Activated CD4-positive, alpha-beta T cell treated with anti-CD3 and anti-CD28 coated beads for 48 hours (primary cell): ENCODE measurements around the gene SPTB.

Experiments used
- DNase-seq: peaks from one replicate; pipeline ENCODE4 v3.0.0-alpha.2; 2020

Gene SPTB

DNA sequence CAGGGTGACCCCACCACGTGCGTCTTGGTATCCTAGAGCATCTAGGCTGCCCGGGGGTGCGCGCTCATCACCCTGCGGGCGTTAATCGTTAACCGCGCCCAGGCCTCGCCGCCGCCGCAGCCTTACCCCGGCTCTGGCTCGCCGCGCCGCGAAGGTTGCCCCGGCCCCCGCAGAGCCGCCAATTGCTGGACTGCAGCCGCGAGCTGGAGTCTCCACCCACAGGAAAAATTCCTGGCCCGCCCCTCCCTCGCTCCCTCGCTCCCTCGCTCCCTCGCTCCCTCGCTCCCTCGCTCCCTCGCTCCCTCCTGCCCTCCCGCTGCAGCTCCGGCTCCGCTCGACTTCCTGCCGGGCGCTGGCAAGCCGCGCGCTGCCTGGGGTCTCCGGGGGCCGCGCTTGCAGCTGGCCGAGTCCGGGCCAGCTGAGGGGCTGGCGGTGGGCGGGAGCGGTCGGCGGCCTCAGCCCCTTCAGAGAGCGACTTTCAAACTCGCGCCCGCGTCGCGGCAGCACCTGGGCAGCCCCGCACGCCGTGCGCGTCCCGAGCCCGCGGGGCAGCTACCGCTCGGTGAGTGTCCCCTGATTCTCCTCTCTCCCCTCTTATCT, 175.5 kb downstream of the SPTB start, which contains the start of gene PLEKHG3:
PLEKHG3 (plus strand) TSS at position 282 of the 600 bp plus-strand sequence. CDS start 23,208 bp downstream, outside the sequence.
- peak; percentile 35 for DNase-seq

DNA sequence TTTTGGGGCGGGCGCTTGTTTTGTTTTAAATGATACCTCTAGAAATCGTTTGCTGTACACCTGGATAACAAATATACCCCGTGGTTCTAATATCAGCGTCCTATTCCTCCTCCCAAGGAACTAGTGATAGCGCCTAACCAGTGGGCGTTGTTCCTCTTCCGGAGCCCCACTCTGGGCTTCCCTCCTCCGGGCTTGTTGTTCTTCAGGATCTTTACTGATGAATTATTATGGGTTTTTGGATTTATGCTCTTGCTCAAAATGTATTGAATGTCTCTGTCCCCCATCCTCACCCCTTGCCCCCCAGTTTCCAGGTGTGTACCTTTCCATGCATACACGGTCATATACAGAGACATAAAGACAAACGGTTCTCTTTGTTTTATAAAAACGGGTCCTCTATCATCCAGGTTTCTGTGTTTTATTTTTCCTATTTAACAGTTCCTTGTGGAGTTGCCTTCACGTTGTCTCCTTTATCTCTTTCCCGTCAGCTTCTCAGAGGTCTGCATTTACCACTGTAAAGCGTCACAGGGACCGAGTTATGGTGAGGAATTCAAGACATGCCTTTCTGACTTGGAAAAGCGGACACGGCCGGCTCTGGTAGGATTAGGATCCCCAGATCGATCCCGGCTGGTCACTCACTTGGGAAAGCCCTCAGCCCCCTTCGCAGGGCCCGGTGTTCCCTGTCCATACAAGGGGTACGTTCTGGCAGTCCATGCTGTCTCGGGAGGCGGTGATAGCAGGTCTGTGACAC, 176.1 kb downstream of the SPTB start:
- DNase-seq, result no peak

DNA sequence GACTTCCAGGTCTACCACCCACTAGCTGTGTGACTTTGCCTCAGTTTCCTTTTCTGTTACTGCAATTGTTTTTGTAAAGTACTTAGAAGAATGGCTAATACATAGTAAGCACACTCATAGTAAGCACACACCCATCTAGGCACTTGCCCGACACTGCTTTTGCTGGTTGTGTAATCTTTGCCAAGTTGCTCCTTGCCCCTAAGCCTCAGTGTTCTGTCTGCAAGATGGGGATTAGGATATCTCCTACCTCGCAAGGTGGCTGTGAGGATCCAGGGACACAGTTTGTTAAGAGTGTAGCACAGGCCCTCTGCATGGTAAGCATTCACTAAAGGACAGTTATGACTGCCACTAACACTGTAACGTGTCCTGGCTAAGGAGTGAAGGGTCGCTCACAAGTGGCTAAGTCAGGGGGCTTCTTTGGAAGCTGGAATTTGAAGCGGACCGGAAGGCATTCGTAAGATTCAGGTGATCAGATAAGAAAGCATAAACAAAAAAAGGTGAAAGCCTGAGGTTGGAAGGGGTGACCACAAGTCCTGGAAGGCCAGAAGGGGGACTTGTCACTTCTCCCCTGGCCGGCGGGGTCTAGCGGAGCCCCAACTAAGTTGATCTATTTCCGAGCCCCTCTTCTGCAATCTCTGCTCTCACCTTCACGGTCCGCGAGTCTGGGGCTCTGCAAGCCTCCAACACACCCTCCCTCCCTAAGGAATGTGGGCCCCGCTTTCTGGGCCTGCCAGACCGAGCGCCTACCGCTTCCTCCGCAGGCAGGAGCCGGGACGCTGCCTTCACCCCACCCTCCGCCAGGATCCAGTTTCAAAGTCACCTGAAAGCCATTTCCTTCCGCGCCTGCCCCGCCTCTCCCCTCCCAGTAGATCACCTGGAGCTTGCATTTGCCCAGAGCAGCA, 177.0 kb downstream of the SPTB start:
- DNase-seq, result no peak

DNA sequence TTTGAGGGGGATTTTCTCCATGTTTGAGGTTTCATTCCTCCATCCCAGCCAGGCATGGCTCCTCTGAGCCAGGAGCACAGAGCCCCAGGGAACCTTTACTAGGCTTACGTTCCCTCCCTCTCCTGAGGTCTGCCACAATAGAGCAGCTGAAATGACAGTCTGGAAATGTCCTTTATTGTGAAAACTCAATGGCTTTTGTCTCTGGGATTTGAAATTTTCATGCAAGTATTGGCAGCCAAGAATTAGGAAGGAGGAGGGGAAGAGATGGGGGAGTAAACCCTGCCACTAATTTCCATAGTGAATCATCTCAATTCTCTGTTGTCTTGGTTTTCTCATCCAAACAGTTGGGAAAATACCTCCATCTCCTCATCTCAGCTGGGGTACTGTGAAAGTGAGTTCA, 178.0 kb downstream of the SPTB start:
- DNase-seq, result no peak

DNA sequence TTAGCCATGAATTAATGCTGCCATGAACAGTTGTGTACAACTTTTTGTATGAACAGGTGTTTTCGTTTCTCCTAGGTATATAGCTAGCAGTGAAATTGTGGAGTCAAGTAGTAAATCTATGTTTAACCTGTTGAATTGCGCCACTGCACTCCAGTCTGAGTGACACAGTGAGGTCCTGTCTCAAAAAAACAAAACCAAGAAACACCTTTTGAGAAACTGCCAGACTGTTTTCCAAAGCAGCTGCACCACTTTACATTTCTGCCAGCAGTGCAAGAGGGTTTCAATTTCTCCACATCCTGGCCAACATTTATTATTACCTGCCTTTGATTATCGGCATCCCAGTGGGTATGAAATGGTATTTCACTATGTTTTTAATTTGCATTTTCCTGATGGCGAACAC, 178.8 kb downstream of the SPTB start:
- no peak for DNase-seq

DNA sequence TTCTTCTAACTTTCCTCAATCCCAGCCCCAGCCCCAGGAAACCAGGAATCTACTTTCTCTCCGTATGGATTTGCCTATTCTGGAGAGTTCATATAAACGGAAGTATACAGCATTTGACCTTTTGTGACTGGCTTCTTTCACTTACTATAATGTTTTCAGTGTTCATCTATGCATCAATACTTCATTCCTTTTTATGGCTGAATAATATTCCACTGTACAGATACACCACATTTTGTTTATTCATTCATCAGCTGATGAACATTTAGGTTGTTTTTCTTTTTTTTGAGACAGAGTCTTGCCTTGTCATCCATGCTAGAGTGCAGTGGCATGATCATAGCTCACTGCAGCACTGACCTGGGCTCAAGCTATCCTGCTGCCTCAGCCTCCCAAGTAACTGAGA, 179.4 kb downstream of the SPTB start:
- no peak for DNase-seq

DNA sequence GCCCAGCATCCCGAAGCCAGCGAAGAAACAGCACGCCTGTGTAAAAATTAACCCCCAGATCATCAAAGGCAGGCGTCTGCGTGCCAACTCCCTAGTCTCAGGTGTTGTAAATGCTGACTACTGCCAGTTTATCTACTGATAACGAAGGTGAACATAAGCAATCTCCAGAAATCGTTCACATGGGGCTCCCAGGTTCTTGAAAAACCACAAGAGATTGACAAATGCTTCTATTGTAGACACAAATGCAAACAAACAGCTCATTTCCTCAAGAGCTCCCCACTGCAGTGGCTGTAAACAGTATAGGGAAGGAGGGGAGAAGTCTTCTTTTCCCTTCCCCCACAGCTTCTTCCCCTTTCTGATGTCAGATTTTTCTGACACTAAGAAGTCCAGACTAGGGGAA, 180.8 kb downstream of the SPTB start:
- no peak for DNase-seq

DNA sequence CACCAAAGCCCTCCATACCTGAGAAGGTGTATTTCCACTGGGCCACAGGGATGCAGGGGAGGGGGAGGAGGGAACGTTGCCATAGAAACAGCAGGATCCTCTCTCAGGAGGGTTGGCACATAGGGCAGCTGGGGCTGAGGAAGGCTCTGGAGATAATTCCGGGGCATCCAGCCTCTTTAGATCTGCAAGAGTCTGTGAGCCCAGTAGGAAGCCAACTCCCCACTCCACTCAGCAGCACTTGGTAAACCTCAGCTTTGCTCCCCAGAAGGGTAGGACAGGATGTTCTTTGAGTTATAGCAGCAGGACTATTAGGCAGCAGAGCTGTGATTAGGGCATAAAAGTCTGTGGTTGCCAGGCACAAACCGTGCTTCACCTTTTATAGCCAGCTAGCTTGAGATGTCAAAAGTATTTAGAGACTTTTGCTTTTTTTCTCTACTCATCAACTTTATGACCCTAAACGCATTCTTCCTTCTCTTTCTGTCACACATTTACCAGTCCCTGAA, 183.3 kb downstream of the SPTB start:
- no peak for DNase-seq
